Measurements from ENCODE around the gene ARHGAP5.

DNA sequence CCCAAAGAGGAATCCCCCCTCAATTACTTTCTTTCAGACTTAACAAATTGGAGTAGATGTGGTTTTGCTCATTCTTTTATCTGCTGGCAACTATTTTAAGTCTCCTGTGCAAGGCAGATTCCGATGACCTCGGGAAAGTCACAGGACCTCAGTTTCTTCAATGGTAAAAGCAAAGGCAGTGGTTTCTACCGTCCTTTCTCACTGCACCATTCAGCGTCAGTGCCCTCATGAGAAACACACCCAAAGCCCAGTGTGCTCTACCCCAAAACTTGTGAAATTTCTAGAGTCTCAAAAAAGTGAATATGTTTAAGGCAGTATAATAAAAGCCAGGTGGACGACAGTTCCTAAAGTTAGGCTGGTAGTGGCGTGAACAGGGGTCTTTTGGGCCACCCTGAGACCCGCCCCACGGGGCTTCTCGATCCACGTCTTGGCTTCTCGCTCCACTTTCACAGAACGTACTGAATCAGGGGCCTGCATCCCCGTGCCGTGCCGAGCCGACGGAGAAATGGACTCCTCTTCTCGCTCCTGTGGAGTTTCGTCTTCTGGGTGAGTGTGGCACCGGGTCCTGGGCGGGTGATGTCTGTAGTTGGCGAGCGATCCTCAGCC lies 1.3 kb upstream of the ARHGAP5 start:
- no peak for TF ChIP-seq POLR2AphosphoS5 (IDR thresholded peaks at IDR 0.05; ENCODE audit: borderline replicate concordance, low read depth, low read length)
- no peak for TF ChIP-seq EZH2 (IDR thresholded peaks at IDR 0.05)
- TF ChIP-seq FOXP2 (optimal IDR thresholded peaks at IDR 0.05; ENCODE audit: control extremely low read depth, extremely low read length, insufficient read depth), result no peak
